HTERT RPE-1 (cell line): ENCODE measurements around the gene PNMA3.
"Not testable (repeated sequence)": the region's sequence is repeated elsewhere in the genome, so short reads cannot be mapped to it uniquely, and the experiment has no call there.

Experiments used
- in situ Hi-C: fragments of 300-500 bp; cut with MboI; formaldehyde crosslinking; loops from 4 replicates; pipeline ENCODE4 v1.14.3; 2020; ENCODE audit warnings: low sequenced_read_pairs

The PNMA3 gene, protein sequence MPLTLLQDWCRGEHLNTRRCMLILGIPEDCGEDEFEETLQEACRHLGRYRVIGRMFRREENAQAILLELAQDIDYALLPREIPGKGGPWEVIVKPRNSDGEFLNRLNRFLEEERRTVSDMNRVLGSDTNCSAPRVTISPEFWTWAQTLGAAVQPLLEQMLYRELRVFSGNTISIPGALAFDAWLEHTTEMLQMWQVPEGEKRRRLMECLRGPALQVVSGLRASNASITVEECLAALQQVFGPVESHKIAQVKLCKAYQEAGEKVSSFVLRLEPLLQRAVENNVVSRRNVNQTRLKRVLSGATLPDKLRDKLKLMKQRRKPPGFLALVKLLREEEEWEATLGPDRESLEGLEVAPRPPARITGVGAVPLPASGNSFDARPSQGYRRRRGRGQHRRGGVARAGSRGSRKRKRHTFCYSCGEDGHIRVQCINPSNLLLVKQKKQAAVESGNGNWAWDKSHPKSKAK

DNA sequence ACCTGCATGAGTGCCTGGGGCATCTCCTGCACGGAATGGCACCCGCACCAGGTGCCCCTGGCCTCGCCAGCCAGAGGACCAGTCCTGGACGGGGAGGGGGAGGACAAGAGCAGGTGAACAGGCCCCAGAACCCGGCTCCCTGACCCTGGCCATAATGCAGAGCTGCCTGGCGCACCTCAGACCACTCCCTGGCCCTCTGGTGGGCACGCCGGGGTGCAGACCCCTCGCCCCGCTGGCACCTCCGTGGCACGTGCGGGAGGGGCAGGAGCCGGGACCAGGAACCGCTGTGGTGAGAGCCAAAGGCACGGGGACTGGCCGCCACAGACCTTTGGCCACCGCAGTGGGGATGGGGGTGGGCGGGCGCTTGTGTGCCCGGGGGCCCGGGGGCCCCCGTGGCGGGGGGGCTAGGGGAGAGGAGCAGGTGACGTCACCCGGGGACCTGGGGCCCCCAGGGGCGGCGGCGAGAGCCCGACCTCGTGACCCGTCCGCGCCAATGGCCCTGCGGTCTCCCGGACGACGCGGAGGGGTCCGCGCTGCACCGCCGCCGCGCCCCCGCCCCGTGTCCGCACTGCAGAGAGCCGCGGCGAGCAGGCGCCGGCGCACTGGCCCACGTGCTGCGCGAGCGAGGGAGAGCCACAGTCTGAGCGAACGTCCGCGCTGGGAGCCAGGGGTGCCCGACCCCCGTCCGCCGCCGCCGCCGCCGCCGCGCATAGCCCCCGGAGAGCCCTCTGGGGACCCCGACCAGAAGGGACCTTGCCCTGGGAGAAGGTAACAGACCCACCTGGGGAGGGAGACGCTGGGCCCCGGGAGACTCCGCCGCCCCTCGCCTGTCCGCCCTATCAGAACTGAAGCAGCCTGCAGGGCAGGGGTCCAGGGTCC lies at the start of gene PNMA3:
Gene PNMA3 (plus strand): TSS at position 600 of the 879 bp plus-strand sequence. CDS start 586 bp downstream, outside the sequence.
- in situ Hi-C loops: no loop called here

DNA sequence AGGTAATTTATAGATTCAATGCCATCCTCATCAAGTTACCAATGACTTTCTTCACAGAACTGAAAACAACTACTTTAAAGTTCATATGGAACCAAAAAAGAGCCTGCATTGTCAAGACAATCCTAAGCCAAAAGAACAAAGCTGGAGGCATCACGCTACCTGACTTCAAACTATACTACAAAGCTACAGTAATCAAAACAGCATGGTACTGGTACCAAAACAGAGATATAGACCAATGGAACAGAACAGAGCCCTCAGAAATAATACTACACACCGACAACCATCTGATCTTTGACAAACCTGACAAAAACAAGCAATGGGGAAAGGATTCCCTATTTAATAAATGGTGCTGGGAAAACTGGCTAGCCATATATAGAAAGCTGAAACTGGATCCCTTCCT lies 39.1 kb upstream of the PNMA3 start:
- in situ Hi-C loops: not testable (repeated sequence)

DNA sequence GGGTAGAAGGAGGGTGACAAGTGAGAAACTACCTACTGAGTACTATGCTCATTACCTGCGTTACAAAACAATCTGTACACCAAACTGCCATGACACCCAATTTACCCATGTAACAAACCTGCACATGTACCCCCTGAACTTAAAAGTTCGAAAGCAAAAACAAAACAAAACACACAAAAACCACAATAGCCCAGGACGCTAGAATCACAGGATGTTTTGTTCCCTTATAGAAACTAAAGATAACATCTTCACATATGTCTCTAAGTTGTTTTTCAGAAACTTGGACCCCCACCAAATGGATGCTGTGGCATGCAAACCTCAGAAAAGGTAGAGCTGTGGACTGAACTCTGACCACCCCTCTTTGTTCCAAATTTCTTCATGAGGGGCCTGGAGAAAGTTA lies 37.1 kb upstream of the PNMA3 start:
- in situ Hi-C loops: no loop called here

DNA sequence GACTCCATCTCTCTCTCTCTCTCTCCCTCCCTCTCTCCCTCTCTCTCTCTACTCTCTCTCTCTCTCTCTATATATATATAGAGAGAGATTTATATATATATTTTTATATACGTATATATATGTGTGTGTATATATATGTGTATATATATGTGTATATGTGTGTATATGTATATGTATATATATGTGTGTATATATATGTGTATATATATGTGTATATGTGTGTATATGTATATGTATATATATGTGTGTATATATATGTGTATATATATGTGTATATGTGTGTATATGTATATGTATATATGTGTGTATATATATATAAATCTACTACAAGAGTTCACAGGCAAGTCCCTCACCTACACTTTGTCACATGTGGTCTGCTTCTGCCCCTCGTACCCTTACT lies 29.8 kb upstream of the PNMA3 start:
- in situ Hi-C loops: not testable (repeated sequence)

DNA sequence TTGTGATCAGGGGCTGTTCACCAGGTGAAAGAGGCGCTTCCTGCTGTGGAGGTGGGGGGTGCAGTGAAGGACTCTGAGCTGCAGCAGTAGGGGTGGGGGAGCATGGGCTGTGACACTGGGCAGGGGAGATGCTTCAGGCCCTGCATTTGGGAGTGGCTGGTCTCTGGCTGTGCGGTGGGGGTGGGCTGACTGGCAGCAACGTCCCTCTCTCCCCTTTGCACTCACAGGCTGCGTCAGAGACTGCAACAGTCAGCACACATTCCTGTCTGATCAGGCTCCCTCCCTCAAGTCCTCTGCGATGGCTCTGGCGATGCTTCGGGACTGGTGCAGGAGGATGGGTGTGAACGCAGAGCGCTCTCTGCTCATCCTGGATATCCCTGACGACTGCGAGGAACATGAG lies 27.8 kb upstream of the PNMA3 start:
- in situ Hi-C loops: not testable (repeated sequence)

DNA sequence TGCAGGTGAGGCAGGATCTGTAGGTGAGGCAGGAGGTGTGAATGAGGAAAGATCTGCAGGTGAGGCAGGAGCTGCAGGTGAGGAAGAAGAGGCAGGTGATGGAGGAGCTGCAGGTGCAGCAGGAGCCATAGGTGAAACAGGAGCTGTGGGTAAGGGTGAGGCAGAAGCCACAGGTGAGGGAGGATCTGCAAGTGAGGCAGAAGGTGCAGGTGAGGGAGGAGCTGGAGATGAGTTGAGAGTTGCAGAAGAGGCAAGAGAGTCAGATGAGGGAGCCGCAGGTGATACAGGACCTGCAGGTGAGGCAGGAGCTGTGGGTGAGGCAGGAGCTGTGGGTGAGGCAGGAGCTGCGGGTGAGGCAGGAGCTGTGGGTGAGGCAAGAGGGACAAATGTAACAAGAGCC lies 27.1 kb upstream of the PNMA3 start:
- in situ Hi-C loops: no loop called here

DNA sequence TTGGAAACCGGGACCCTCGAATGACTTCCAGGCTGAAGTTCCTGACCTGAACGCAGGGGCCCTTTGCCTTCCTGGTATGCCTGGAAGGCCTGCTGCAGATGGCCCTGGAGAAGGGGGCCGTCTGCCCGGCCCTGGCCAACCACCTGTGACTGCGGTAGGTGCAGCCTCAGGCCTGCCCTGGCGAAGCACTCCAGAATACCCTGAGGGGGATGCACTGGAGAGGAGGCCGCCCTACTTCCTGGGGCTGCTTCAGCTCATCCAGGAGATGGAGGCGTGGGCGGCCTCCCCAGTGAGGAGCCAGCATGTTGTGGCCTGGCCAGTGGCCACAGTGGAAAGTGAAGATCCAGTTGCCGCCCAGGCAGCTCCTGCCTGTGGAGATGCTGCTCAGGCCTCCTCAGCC lies 26.4 kb upstream of the PNMA3 start:
- in situ Hi-C loops: no loop called here

DNA sequence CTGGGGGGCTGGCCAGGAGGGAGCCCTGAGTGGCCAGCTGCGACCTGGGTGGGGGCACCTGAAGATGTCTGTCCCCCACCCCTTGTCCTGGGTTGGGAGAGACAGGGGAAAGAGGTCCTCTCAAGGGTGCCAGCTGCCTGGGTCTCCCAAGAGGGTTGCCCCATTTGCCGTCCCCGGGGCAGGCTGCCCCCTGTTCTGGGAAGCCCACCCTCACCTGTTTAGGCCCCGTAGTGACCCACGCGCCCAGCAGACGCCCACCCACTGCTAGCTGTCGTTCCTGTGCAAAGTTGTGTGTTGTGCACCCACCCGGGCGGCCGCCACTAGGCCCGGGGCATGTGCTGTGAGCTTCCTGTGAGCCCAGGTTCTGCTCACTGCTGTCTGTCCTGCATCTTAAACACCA lies 25.5 kb upstream of the PNMA3 start:
- in situ Hi-C loops: no loop called here

DNA sequence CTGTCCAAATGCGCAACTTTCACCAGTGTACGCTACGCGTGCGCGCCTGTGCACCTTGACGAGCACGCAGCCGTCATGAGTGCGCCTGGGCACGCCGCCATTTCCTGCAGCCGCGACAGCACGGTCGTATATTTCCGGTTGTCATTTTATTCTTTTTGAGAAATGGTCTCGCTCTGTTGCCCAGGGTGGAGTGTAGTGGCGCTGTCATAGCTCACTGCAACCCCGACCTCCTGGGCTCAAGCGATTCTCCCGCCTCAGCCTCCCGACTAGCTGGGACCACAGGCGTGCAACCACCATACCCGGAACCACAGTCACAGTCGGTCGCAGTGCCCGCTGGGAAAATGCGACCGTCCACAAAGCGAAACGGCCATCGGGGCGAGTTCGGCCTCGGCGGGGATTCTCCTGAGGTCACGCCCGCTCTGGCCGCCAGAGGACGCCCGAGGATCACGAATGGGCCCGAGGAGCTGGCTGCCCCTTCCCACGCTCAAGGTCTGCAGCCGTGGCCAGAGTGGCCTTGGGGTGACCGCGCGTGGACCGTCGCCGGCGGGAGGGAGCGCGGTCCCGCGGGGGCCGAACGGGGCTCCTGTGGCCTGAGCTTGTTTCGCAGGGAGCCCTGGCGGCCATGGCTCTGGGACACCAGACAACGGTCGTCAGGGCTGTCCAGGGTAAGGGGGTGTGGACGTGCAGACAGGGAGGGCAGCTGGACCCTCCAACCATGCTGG lies 23.7 kb upstream of the PNMA3 start:
- in situ Hi-C loops: no loop called here

DNA sequence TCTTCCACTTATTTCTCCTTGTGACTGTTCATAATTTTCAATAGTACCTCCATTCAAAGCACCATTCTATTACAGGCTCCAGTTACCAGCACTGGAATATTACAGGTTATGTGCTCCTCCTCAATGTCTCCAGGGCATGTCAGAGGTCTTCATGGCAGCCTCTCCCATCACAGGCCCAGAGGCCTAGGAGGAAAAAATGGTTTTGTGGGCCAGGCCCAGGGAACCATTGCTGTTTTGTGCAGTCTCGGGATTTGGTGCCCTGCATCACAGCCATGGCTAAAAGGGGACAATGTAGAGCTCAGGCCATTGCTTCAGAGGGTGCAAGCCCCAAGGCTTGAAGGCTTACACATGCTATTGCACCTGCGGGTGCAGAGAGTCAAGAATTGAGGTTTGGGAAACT lies 7.2 kb upstream of the PNMA3 start:
- in situ Hi-C loops: no loop called here

DNA sequence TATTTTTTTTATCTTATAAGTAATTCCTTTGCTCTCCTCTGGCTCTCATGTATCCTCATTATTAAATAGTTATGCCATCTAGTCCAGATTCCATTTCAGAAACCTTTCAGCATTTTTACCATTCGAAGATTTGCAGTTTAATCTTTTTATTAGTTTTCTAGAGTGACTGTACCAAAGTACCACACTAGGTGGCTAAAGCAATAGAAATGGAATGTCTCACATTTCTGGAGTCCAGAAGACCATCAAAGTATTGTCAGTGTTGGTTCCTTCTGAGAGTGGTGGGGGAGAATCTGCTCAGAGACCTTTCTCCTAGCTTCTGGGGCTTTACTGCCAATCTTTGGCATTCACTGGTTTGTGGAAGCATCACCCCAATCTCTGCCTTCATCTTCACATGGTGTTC lies 3.7 kb upstream of the PNMA3 start:
- in situ Hi-C loops: no loop called here

DNA sequence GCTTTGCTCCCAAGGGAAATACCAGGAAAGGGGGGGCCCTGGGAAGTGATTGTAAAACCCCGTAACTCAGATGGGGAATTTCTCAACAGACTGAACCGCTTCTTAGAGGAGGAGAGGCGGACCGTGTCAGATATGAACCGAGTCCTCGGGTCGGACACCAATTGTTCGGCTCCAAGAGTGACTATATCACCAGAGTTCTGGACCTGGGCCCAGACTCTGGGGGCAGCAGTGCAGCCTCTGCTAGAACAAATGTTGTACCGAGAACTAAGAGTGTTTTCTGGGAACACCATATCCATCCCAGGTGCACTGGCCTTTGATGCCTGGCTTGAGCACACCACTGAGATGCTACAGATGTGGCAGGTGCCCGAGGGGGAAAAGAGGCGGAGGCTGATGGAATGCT lies 1.0 kb downstream of the PNMA3 start:
- in situ Hi-C loops: no loop called here

DNA sequence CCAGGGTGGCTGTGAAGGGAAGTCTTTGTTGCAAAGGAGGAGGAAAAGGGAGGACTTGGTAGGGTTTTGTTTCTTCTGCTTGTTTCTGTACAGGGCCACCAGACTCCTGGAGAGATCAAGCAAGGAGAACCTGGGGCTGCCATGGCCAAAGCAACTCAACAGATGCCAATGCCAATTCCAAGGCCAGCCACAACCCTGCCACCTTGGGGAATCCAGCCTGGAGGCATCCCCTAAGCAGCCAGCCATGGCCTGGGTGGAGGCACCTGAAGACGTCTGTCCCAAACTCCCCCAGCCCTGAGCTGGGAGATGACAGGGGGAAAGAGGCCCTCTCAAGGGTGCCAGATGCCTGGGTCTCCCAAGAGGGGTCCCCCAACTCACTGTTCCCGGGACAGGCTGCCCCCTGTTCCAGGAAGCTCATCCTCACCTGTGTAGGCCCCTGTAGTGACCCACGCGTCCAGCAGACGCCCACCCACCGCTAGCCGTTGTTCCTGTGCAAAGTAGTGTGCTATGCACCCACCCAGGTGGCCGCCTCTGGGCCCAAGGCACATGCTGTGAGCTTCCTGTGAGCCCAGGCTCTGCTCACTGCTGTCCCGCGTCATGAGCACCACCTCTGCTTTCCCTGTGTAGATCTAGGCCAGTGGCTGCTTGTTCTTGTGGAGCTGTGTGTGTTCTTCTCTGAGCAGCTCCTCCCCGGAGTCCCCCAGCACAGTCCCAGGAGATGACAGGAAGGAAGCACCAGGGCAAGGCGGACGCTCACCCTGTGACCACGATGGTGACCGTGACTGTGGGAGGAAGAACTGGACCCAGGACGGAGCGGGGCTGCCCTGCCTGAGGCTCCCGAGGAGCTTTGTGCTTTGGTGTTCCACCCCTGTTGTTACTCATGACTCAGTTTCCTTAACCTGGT lies 3.2 kb downstream of the PNMA3 start:
- in situ Hi-C loops: no loop called here

DNA sequence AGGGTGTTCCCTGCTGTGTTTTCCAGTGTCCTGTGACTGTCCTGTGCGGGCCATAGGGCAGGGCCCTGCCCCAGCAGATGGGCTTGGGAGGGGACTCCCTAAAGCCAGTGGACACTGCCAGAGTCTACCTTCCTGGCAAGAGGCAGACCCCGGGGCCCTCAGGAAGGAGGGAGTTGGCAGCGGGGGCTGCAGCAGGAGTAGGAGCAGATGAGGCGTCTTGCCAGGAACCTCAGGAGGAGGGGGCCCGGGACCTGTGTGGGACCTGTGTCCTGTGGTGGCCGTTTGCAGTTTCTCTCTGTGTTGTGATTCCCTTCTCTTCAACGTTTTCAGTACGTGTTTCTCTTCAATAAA lies 3.8 kb downstream of the PNMA3 start:
- in situ Hi-C loops: no loop called here

DNA sequence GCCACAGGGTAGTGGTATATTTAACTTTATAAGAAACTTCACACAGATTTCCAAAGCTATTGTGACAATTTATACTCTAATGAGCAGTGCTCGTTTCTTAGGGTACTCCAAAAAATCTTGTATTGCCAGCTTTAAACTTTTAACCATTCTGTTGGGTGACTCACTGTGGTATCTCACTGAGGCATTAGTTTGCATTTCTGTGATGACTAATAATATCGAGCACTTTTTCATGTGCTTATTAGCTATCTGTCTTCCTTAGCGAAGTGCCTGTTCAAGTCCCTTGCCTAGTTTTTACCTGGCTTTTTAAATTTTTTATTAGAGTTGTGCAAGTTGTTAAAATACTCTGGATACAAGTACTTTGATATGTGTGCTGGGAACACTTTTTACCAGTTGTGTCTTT lies 5.5 kb downstream of the PNMA3 start:
- in situ Hi-C loops: no loop called here

DNA sequence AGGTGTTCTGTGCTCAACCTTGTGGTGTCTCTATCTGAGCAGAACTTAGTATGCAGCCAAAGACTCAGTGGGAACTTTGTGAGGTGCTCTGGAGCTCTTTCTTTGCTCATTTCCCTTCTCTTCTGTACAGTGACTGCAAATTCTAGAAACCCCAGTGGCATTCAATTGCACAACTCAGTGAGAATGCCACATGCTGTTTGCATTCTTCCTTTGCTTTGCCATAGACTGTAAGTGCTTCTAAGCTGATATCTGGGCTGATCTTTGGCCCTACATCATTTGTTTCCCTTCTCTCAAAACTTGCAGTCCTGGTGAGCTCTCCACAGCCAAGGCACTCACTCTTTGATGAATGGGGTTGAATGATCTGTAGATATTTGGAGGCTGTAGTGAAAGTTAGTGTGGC lies 7.0 kb downstream of the PNMA3 start:
- in situ Hi-C loops: no loop called here

DNA sequence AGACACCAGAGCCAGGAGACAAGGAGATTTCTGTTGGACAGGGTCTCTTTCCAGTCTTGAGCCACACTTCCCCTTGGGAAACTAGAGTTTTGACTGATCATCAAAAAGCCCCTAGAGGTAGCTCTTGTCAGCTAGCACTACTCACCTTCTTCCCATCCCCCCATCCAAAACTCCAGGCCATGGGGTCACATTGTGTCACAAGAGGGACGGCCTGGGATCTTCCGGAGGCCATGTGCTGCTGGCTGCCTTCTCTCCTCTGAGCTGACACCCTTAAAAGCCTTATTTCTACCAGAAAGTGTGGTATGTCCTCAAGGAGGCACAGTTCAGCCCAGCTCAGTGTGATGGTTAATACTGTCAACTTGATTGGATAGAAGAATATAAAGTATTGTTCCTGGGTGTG lies 7.8 kb downstream of the PNMA3 start:
- in situ Hi-C loops: no loop called here

DNA sequence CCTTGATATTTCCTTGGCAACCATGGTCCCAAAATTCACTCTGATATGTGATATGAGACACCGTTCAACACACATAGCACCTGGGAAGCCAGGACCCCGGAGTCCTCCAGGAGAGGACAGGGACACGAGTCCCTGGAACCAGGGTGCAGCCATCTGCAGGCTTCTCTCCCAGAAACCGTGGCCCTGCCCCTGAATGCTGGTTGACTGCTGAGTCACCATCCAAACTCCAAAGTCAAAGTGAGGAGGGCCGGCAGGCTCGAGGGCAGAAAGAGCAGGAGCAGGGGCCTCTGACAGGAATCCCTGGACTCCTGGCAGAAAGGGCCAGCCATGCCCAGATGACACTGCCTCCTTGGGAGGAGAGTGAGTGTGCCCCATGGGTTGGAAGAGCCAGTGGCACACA lies 9.1 kb downstream of the PNMA3 start:
- in situ Hi-C loops: no loop called here

DNA sequence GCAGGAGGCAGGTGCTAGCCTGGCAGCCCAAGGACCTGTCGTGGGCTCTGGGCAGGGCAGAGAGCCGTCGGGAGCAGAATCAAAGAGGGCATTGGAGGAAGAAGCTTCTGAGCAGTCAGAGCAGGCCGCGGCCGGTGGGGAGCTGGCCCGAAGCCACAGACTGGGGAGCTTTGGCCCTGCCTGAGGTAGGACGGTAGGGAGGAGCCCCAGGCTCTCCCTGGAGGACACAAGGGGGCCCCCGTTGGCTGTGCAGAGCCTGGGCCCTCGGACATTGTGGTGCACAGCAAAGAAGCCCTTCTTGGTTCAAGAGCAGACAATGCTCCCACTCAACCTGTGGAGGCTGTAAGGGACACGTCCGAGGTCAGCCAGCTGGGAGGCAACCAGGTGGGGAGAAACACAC lies 10.1 kb downstream of the PNMA3 start:
- in situ Hi-C loops: not testable (repeated sequence)

DNA sequence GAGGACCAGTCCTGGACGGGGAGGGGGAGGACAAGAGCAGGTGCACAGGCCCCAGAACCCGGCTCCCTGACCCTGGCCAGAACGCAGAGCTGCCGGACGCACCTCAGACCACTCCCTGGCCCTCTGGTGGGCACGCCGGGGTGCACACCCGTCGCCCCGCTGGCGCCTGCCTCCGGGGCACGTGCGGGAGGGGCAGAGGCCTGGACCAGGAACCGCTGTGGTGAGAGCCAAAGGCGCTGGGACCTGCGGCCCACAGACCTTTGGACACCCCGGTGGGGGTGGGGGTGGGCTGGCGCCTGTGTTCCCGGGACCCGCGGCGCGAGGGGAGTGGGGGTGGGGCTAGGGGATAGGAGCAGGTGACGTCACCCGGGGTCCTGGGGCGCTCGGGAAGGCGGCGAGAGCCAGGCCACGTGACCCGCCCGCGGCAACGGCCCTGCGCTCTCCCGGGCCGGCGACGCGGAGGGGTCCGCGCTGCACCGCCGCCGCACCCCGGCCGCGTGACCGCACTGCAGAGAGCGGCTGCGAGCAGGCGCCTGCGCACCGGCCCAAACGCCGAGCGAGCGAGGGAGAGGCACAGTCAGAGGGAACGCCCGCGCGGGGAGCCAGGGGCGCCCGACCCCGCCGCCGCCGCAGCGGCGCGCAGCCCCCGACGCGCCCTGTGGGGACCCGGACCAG lies 15.8 kb downstream of the PNMA3 start, which contains the start of gene PNMA6A:
Gene PNMA6A (plus strand): TSS at position 546 of the 675 bp plus-strand sequence. CDS start 609 bp downstream, outside the sequence.
- in situ Hi-C loops: not testable (repeated sequence)
